HepG2 (cell line): ENCODE results near the gene RRP36. TPM values are rescaled to one million over a fixed set of nuclear protein-coding genes. Genes with fewer than 3 reads are reported as not detected.
A peak's percentile ranks its signal among the peaks of the same experiment; 100 is the strongest.

Experiments
- CEBPG ChIP-seq: IDR thresholded peaks from 2 replicates; pipeline ENCODE4 v1.6.1; 2016
- HNF1B ChIP-seq: sonication (generic); formaldehyde crosslinking; IDR thresholded peaks from 2 replicates; pipeline ENCODE4 v1.5.1; 2020; ENCODE audit warnings: mild to moderate bottlenecking, moderate library complexity, missing genetic modification reagents
- NCOR1 ChIP-seq: fragments of 200-600 bp; sonication (generic); IDR thresholded peaks from 2 replicates; pipeline ENCODE4 v1.7.0; 2017; ENCODE audit warnings: antibody characterized with exemption, low read length, borderline replicate concordance
- NR2F6 ChIP-seq, 2 experiments: IDR thresholded peaks; 2 replicates each; pipeline ENCODE4 v1.6.1; 2016; ENCODE audit warnings: antibody characterized with exemption in 1 of 2, mild to moderate bottlenecking in 1 of 2
- POLR2G ChIP-seq: fragments of 200-400 bp; formaldehyde crosslinking; IDR thresholded peaks from 2 replicates; pipeline ENCODE4 v1.6.1; 2018; ENCODE audit warnings: mild to moderate bottlenecking, low read depth, low read length, moderate library complexity
- TFE3 ChIP-seq: IDR thresholded peaks from 2 replicates; pipeline ENCODE4 v1.6.1; 2016
- THAP7 ChIP-seq: sonication (generic); formaldehyde crosslinking; IDR thresholded peaks from 2 replicates; pipeline ENCODE4 v1.8.1; 2023; ENCODE audit warnings: mild to moderate bottlenecking, missing genetic modification reagents
- XRCC5 ChIP-seq: fragments of 200-400 bp; formaldehyde crosslinking; optimal IDR thresholded peaks from 2 replicates; pipeline ENCODE3; 2017; ENCODE audit warnings: mild to moderate bottlenecking, low read length
- ZBTB26 ChIP-seq: IDR thresholded peaks from 2 replicates; pipeline ENCODE4 v1.6.1; 2016; ENCODE audit warnings: missing compliant biosample characterization, missing genetic modification reagents, borderline replicate concordance
- ZBTB46 ChIP-seq: sonication (generic); formaldehyde crosslinking; IDR thresholded peaks from 2 replicates; pipeline ENCODE4 v1.4.0; 2020; ENCODE audit warnings: mild to moderate bottlenecking, missing genetic modification reagents, borderline replicate concordance
- ZHX2 ChIP-seq, 2 experiments: sonication (generic) in 1 of 2; formaldehyde crosslinking in 1 of 2; IDR thresholded peaks; 2 replicates each; pipeline versions ENCODE4 v1.6.1 to v1.9.0; 2014 to 2022; ENCODE audit warnings: antibody characterized with exemption in 1 of 2, borderline replicate concordance in 1 of 2, inconsistent platforms in 1 of 2, low read depth in 1 of 2, missing genetic modification reagents in 1 of 2
- ZNF558 ChIP-seq: sonication (generic); formaldehyde crosslinking; IDR thresholded peaks from 2 replicates; pipeline ENCODE4 v1.9.0; 2022; ENCODE audit warnings: mild to moderate bottlenecking, missing genetic modification reagents, borderline replicate concordance
- ZNF782 ChIP-seq: sonication (generic); formaldehyde crosslinking; IDR thresholded peaks from 2 replicates; pipeline ENCODE4 v1.4.0; 2020; ENCODE audit warnings: missing genetic modification reagents, mild to moderate bottlenecking, borderline replicate concordance
- ZSCAN12 ChIP-seq: sonication (generic); formaldehyde crosslinking; IDR thresholded peaks from 2 replicates; pipeline ENCODE4 v1.9.0; 2021; ENCODE audit warnings: mild to moderate bottlenecking, missing genetic modification reagents
- polyA plus RNA-seq, 8 experiments: library from polyadenylated mRNA; depleted of rRNA in 3 of 8; stranded (reverse) in 7 of 8; unstranded in 1 of 8; fragments of >200 nt; fragmentation: Illumina TruSeq in 4 of 8; extraction: Trizol in 4 of 8; gene quantifications; 2 replicates each; pipeline versions ENCODE4 v1.2.1 to v1.2.3, GENCODE V29; 2011 to 2016; ENCODE audit warnings: low read depth in 4 of 8, missing spikeins in 1 of 8, mixed read lengths in 1 of 8; ENCODE audit not compliant: insufficient read depth in 1 of 8
- total RNA-seq, 5 experiments: library from RNA; depleted of rRNA; stranded (reverse); fragments of >200 nt; fragmentation: Illumina TruSeq; extraction: Trizol; gene quantifications; 2 replicates each; pipeline ENCODE4 v1.2.3, GENCODE V29; 2016; ENCODE audit warnings: low read depth in 1 of 5

The RRP36 gene
- total and polyA plus RNA-seq, 2 of the 13 experiments (the other 11 are each of a cell fraction or from before 2014, with no cell fraction given): 29.5 to 144 TPM

GRCh38 chr6:43013843-43014433 is 7.5 kb upstream of the RRP36 start, which contains the start of the genes KLHDC3 and MEA1 (continued):
- peak; percentile 87 for TF ChIP-seq POLR2G
- TF ChIP-seq NCOR1: peak; percentile 18; the same call in 1 of the 2 replicates
- no peak for TF ChIP-seq ZNF558
- no peak for TF ChIP-seq ZNF782
- no peak for TF ChIP-seq CEBPG (CRISPR knock-in tag)
- TF ChIP-seq THAP7 (CRISPR knock-in tag): no peak
- no peak for TF ChIP-seq NR2F6 (IDR thresholded peaks at IDR 0.05)
- peak; percentile 24; the same call in 1 of the 2 replicates for TF ChIP-seq NR2F6 (CRISPR knock-in tag; IDR thresholded peaks at IDR 0.05)
- peak; percentile 66; the same call in 1 of the 2 replicates for TF ChIP-seq ZBTB26 (CRISPR knock-in tag)
- no peak for TF ChIP-seq ZSCAN12 (CRISPR knock-in tag)
- TF ChIP-seq ZBTB46: no peak
- TF ChIP-seq HNF1B (CRISPR knock-in tag): peak; percentile 96
- peak; percentile 62 for TF ChIP-seq XRCC5
- TF ChIP-seq TFE3: peak; percentile 62; the same call in 1 of the 2 replicates
- peak; percentile 81 for TF ChIP-seq ZHX2 (IDR thresholded peaks at IDR 0.05; ENCODE audit: low read depth)
- TF ChIP-seq ZHX2 (CRISPR knock-in tag; IDR thresholded peaks at IDR 0.05; ENCODE audit: borderline replicate concordance): no peak
